SU-DHL-6 (cell line): ENCODE data around the gene PLAAT3.
"Not testable (repeated sequence)": the region's sequence is repeated elsewhere in the genome, so short reads cannot be mapped to it uniquely, and the experiment has no call there.

Source experiments
- H2AFZ ChIP-seq: fragments of 200-600 bp; sonication (generic); 2 replicates; pipeline ENCODE4 v1.6.1; 2014; ENCODE audit warnings: low read depth, mild to moderate bottlenecking, moderate library complexity, mixed read lengths, antibody characterized with exemption, low read length; ENCODE audit not compliant: severe bottlenecking
- H3F3A ChIP-seq: fragments of 200-600 bp; shearing (Covaris generic); 2 replicates; pipeline ENCODE4 v1.6.0; 2016; ENCODE audit warnings: antibody characterized with exemption, mild to moderate bottlenecking; ENCODE audit not compliant: insufficient read depth
- H3K27ac ChIP-seq: fragments of 200-600 bp; sonication (generic); 2 replicates; pipeline ENCODE4 v1.5.1; 2016; ENCODE audit warnings: low read depth, mild to moderate bottlenecking, low read length, moderate library complexity, mixed read lengths
- H3K27me3 ChIP-seq: fragments of 200-600 bp; sonication (generic), shearing (Covaris generic); 2 replicates; pipeline ENCODE4 v1.6.0; 2014; ENCODE audit warnings: mild to moderate bottlenecking, low read length
- H3K36me3 ChIP-seq: fragments of 200-600 bp; sonication (generic); 2 replicates; pipeline ENCODE4 v1.6.1; 2014; ENCODE audit warnings: mild to moderate bottlenecking, low read length, mixed read lengths
- H3K4me2 ChIP-seq: fragments of 300-600, 200-600 bp; shearing (Covaris generic), sonication (generic); 2 replicates; pipeline ENCODE4 v1.6.0; 2014; ENCODE audit warnings: low read length, low read depth, mild to moderate bottlenecking; ENCODE audit not compliant: poor library complexity, severe bottlenecking
- H3K4me3 ChIP-seq: fragments of 200-600 bp; sonication (generic); 2 replicates; pipeline ENCODE4 v1.5.1; 2014; ENCODE audit warnings: antibody characterized with exemption, low read length, mild to moderate bottlenecking, mixed read lengths; ENCODE audit not compliant: insufficient read depth, poor library complexity, severe bottlenecking
- H3K79me2 ChIP-seq: fragments of 200-600 bp; sonication (generic); 2 replicates; pipeline ENCODE4 v1.6.1; 2014; ENCODE audit warnings: mild to moderate bottlenecking, low read length, moderate library complexity; ENCODE audit not compliant: insufficient read depth
- H3K9ac ChIP-seq: fragments of 200-600 bp; sonication (generic); 2 replicates; pipeline ENCODE4 v1.7.0; 2014; ENCODE audit warnings: mild to moderate bottlenecking, low read length
- H3K9me2 ChIP-seq: fragments of 200-600 bp; sonication (generic); replicated peaks from 2 replicates; pipeline ENCODE4 v1.6.1; 2014; ENCODE audit warnings: low read length; ENCODE audit not compliant: insufficient read depth
- H3K9me3 ChIP-seq: fragments of 200-600 bp; sonication (generic); 2 replicates; pipeline ENCODE4 v1.6.1; 2014; ENCODE audit warnings: low read length, mixed read lengths; ENCODE audit not compliant: insufficient read depth
- H4K20me1 ChIP-seq: fragments of 200-600 bp; sonication (generic); 2 replicates; pipeline ENCODE4 v1.6.1; 2014; ENCODE audit warnings: low read depth, mild to moderate bottlenecking, antibody characterized with exemption, low read length, moderate library complexity, mixed read lengths
- CTCF ChIP-seq: fragments of 200-600 bp; sonication (generic); IDR thresholded peaks from one replicate; pipeline ENCODE4 v1.5.1; 2017; ENCODE audit warnings: antibody characterized with exemption, mild to moderate bottlenecking, low read length, moderate library complexity; ENCODE audit not compliant: insufficient read depth, poor library complexity, severe bottlenecking
- EZH2phosphoT487 ChIP-seq: fragments of 200-600 bp; sonication (generic), shearing (Covaris generic); conservative IDR thresholded peaks from 2 replicates; pipeline ENCODE4 v1.6.1; 2018; ENCODE audit warnings: mild to moderate bottlenecking, antibody characterized with exemption, low read length, moderate library complexity, mixed read lengths

Gene PLAAT3

GRCh38 chr11:63530021-63530420, 84.2 kb downstream of the PLAAT3 start:
- no peak overlapping the region for H3K9ac ChIP-seq
- H3K9me3 ChIP-seq: no peaks in the 10 kb centered on the region
- no peaks in the 10 kb centered on the region for H3K79me2 ChIP-seq
- no peaks in the 10 kb centered on the region for H4K20me1 ChIP-seq
- no peaks in the 10 kb centered on the region for H3K27me3 ChIP-seq
- H2AFZ ChIP-seq: no peak overlapping the region
- no peaks in the 10 kb centered on the region for H3F3A ChIP-seq
- no peaks in the 10 kb centered on the region for H3K36me3 ChIP-seq
- H3K27ac ChIP-seq: no peak overlapping the region
- H3K9me2 ChIP-seq: no peaks in the 10 kb centered on the region
- TF ChIP-seq EZH2phosphoT487 (no peak), CTCF (no peak)
- no peak overlapping the region for H3K4me3 ChIP-seq
- no peak overlapping the region for H3K4me2 ChIP-seq

- H3K27ac ChIP-seq, H3K79me2 ChIP-seq, H3K9ac ChIP-seq, H3K9me2 ChIP-seq, H3K4me2 ChIP-seq, H2AFZ ChIP-seq, H3K9me3 ChIP-seq, H3K36me3 ChIP-seq, H4K20me1 ChIP-seq, H3K4me3 ChIP-seq, H3F3A ChIP-seq, H3K27me3 ChIP-seq: not testable (repeated sequence)
Observed at GRCh38 chr11:63529373-63529772, 84.9 kb downstream of the PLAAT3 start.

GRCh38 chr11:63528729-63529278, 85.4 kb downstream of the PLAAT3 start:
- not testable (repeated sequence) for H3F3A ChIP-seq, H3K4me3 ChIP-seq, H3K4me2 ChIP-seq, H2AFZ ChIP-seq, H3K9me3 ChIP-seq, H3K9ac ChIP-seq, H4K20me1 ChIP-seq, H3K36me3 ChIP-seq, H3K79me2 ChIP-seq, H3K27ac ChIP-seq, H3K9me2 ChIP-seq, H3K27me3 ChIP-seq

- not testable (repeated sequence) for H3K9ac ChIP-seq, H3F3A ChIP-seq, H3K9me2 ChIP-seq, H3K9me3 ChIP-seq, H3K27me3 ChIP-seq, H4K20me1 ChIP-seq, H3K4me3 ChIP-seq, H3K36me3 ChIP-seq, H3K27ac ChIP-seq, H2AFZ ChIP-seq, H3K4me2 ChIP-seq, H3K79me2 ChIP-seq
Observed at GRCh38 chr11:63528156-63528555, 86.1 kb downstream of the PLAAT3 start.

- no peaks in the 10 kb centered on the region for H3K36me3 ChIP-seq
- H2AFZ ChIP-seq: no peak overlapping the region
- H3K79me2 ChIP-seq: no peaks in the 10 kb centered on the region
- H3K9me2 ChIP-seq: no peaks in the 10 kb centered on the region
- no peaks in the 10 kb centered on the region for H3K27me3 ChIP-seq
- no peak overlapping the region for H3K9ac ChIP-seq
- no peaks in the 10 kb centered on the region for H3K9me3 ChIP-seq
- TF ChIP-seq CTCF (no peak), EZH2phosphoT487 (no peak)
- H4K20me1 ChIP-seq: no peaks in the 10 kb centered on the region
- H3K27ac ChIP-seq: no peak overlapping the region
- H3F3A ChIP-seq: no peaks in the 10 kb centered on the region
- no peak overlapping the region for H3K4me3 ChIP-seq
- no peak overlapping the region for H3K4me2 ChIP-seq
Observed at GRCh38 chr11:63527667-63528066, 86.6 kb downstream of the PLAAT3 start.
